IMR-90 (cell line): ENCODE measurements around the gene PLA2G2F. TPM values are rescaled to one million over a fixed set of nuclear protein-coding genes. Genes with fewer than 3 reads are reported as not detected.
A peak's percentile ranks its signal among the peaks of the same experiment; 100 is the strongest.

Source experiments
- ATAC-seq: fragments of 200-7000 bp; cut with Tn5 transposase; 2 replicates; pipeline ENCODE4 v1.9.1; 2020; ENCODE audit warnings: low read depth, mild to moderate bottlenecking, moderate library complexity
- BruUV-seq: library from RNA; stranded (reverse); fragments of 400-500 nt; replicated peaks from 2 replicates; lab custom pipeline; 2021; lab: Mats Ljungman, UMichigan
- CTCF ChIA-PET: fragments of 300-600 bp; formaldehyde crosslinking; extraction: SDS; loops from one replicate; lab custom pipeline; 2021; ENCODE audit warnings: antibody characterized with exemption; lab: Yijun Ruan, JAX
- POLR2A ChIA-PET: fragments of 300-600 bp; sonication (Branson Sonifier 250); formaldehyde crosslinking; loops from one replicate; lab custom pipeline; 2022; ENCODE audit warnings: antibody characterized with exemption; ENCODE audit not compliant: unreplicated experiment; lab: Charles Lee
- DNase-seq: peaks from one replicate; pipeline ENCODE4 v3.0.0; 2013
- H2AFZ ChIP-seq: replicated peaks from 2 replicates; pipeline ENCODE3; 2013; ENCODE audit warnings: low read length, mild to moderate bottlenecking; ENCODE audit not compliant: poor library complexity
- H2AK5ac ChIP-seq: 2 replicates; pipeline ENCODE4 v1.6.1; 2013; ENCODE audit warnings: low read depth, low read length, inconsistent platforms
- H2AK9ac ChIP-seq: replicated peaks from 2 replicates; pipeline ENCODE3; 2013; ENCODE audit warnings: mild to moderate bottlenecking, low read depth, low read length, moderate library complexity; ENCODE audit not compliant: poor library complexity
- H2BK120ac ChIP-seq: 2 replicates; pipeline ENCODE4 v1.6.1; 2013; ENCODE audit warnings: low read depth, low read length, inconsistent platforms
- H2BK15ac ChIP-seq: 3 replicates; pipeline ENCODE4 v1.6.1; 2013; ENCODE audit warnings: low read depth, low read length, inconsistent platforms
- H2BK20ac ChIP-seq: 2 replicates; pipeline ENCODE4 v1.6.1; 2013; ENCODE audit warnings: low read depth, mild to moderate bottlenecking, inconsistent platforms, low read length, moderate library complexity
- H2BK5ac ChIP-seq: 2 replicates; pipeline ENCODE4 v1.6.1; 2013; ENCODE audit warnings: mild to moderate bottlenecking, low read depth, low read length, inconsistent platforms; ENCODE audit not compliant: poor library complexity, severe bottlenecking
- H3K14ac ChIP-seq: replicated peaks from 2 replicates; pipeline ENCODE4 v1.6.1; 2013; ENCODE audit warnings: low read depth, low read length, inconsistent platforms
- H3K18ac ChIP-seq: 2 replicates; pipeline ENCODE4 v1.6.1; 2013; ENCODE audit warnings: low read depth, low read length, control low read depth
- H3K23ac ChIP-seq: 2 replicates; pipeline ENCODE4 v1.6.1; 2013; ENCODE audit warnings: low read depth, low read length, inconsistent platforms
- H3K27ac ChIP-seq: 2 replicates; pipeline ENCODE4 v1.5.1; 2013; ENCODE audit warnings: mild to moderate bottlenecking, control low read depth, low read length; ENCODE audit not compliant: insufficient read depth
- H3K27me3 ChIP-seq: 2 replicates; pipeline ENCODE4 v1.6.1; 2013; ENCODE audit warnings: low read length; ENCODE audit not compliant: control insufficient read depth, insufficient read depth
- H3K36me3 ChIP-seq: 2 replicates; pipeline ENCODE4 v1.6.1; 2013; ENCODE audit warnings: low read length, mixed read lengths; ENCODE audit not compliant: control insufficient read depth, insufficient read depth
- H3K4ac ChIP-seq: 2 replicates; pipeline ENCODE4 v1.6.1; 2013; ENCODE audit warnings: low read depth, low read length, inconsistent platforms
- H3K4me1 ChIP-seq: 2 replicates; pipeline ENCODE4 v1.6.1; 2013; ENCODE audit warnings: low read length, mixed read lengths; ENCODE audit not compliant: control insufficient read depth, insufficient read depth
- H3K4me2 ChIP-seq: 2 replicates; pipeline ENCODE4 v1.6.1; 2013; ENCODE audit warnings: low read depth, mild to moderate bottlenecking, control low read depth, low read length, moderate library complexity
- H3K4me3 ChIP-seq: 2 replicates; pipeline ENCODE4 v1.5.1; 2013; ENCODE audit warnings: low read depth, mild to moderate bottlenecking, control low read depth, low read length, moderate library complexity; ENCODE audit not compliant: insufficient read depth
- H3K56ac ChIP-seq: 2 replicates; pipeline ENCODE4 v1.6.1; 2013; ENCODE audit warnings: low read length, inconsistent platforms; ENCODE audit not compliant: insufficient read depth; ENCODE audit errors: extremely low read depth
- H3K79me1 ChIP-seq, 2 experiments: 2 replicates each; pipeline ENCODE4 v1.6.1; 2013; ENCODE audit warnings: low read length in 2 of 2, inconsistent platforms in 1 of 2, low read depth in 1 of 2
- H3K9ac ChIP-seq: 2 replicates; pipeline ENCODE4 v1.6.1; 2013; ENCODE audit warnings: low read depth, low read length, control low read depth
- H3K9me1 ChIP-seq: 2 replicates; pipeline ENCODE4 v1.6.1; 2013; ENCODE audit warnings: low read length, inconsistent platforms; ENCODE audit not compliant: insufficient read depth
- H3K9me3 ChIP-seq: 2 replicates; pipeline ENCODE4 v1.6.1; 2013; ENCODE audit warnings: low read length; ENCODE audit not compliant: control insufficient read depth, insufficient read depth
- H4K20me1 ChIP-seq: 2 replicates; pipeline ENCODE4 v1.6.1; 2013; ENCODE audit warnings: low read length, inconsistent platforms; ENCODE audit not compliant: insufficient read depth
- H4K5ac ChIP-seq: 2 replicates; pipeline ENCODE4 v1.6.1; 2013; ENCODE audit warnings: mild to moderate bottlenecking, low read depth, low read length, control low read depth
- H4K8ac ChIP-seq, 2 experiments: 2 replicates each; pipeline ENCODE4 v1.6.1; 2013; ENCODE audit warnings: low read depth in 2 of 2, low read length in 2 of 2, control low read depth in 1 of 2, inconsistent platforms in 1 of 2
- H4K91ac ChIP-seq: 2 replicates; pipeline ENCODE4 v1.6.1; 2013; ENCODE audit warnings: low read depth, low read length, inconsistent platforms; ENCODE audit not compliant: insufficient read depth
- CEBPB ChIP-seq: IDR thresholded peaks from 2 replicates; pipeline ENCODE4 v1.6.1; 2012; ENCODE audit warnings: low read depth, low read length, improper control_type of control experiment
- MXI1 ChIP-seq: IDR thresholded peaks from 2 replicates; pipeline ENCODE4 v1.6.1; 2012; ENCODE audit warnings: low read depth, mild to moderate bottlenecking, low read length, moderate library complexity, borderline replicate concordance
- WGBS, 2 experiments: methylation state at CpG; one replicate each; pipeline versions ENCODE4 v1.1.5 to v1.1.7; 2013; ENCODE audit warnings: missing lambda C conversion rate in 2 of 2; ENCODE audit not compliant: insufficient read length in 1 of 2; ENCODE audit errors: extremely low coverage in 2 of 2; 5-methylcytosine and 5-hydroxymethylcytosine counted together
- dilution Hi-C: fragments of 300-500 bp; cut with HindIII; formaldehyde crosslinking; loops from one replicate; pipeline ENCODE4 v1.14.3; 2018; ENCODE audit warnings: low sequenced_read_pairs; ENCODE audit not compliant: unreplicated experiment
- in situ Hi-C: fragments of 300-500 bp; cut with MboI; formaldehyde crosslinking; loops from 3 replicates; pipeline ENCODE4 v1.14.3; 2019; ENCODE audit warnings: low sequenced_read_pairs, inconsistent platforms, mixed read lengths
- intact Hi-C: fragments of 100-400 bp; cut with micrococcal nuclease; formaldehyde crosslinking; loops from 2 replicates; pipeline ENCODE4 v1.10.0; 2022
- polyA plus RNA-seq, 3 experiments: library from polyadenylated mRNA; depleted of rRNA; stranded (reverse); fragments of >200 nt; gene quantifications; 2 replicates each; pipeline ENCODE4 v1.2.3, GENCODE V29; 2012; ENCODE audit warnings: low replicate concordance in 1 of 3
- total RNA-seq: library from RNA; depleted of rRNA; stranded (reverse); fragments of >200 nt; gene quantifications from 2 replicates; pipeline ENCODE4 v1.2.3, GENCODE V29; 2012

Gene PLA2G2F
- total and polyA plus RNA-seq, 2 of the 4 experiments (the other 2 are of a cell fraction) = not detected

DNA sequence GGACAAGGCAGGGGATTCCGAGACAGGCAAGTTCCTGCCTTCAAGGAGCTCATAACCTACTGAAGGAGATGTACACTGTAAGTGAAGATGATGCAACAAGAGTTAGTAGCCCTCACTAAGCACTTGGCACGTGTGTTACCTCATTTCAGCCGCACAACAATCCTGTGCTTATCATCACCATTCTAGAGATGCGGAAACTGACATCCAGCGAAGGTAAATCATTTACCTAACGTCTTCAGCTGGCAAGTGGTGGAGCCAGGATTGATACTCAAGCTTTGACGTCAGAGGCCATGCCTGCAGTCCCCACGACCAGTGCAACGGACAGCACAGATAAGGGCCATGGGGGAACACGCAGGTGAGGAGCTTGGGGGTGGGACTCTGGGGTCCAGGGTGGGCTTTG is 43.9 kb downstream of the PLA2G2F start:
- WGBS, 2 experiments = 47% methylated on average over 3 of the region's 10 CpGs; no CpG with 5 or more reads in 1 of the 2 experiments
- H2AK5ac ChIP-seq = no peak overlapping the region
- no peak overlapping the region for H3K18ac ChIP-seq
- CTCF ChIA-PET = interaction anchor here (0.7 kb wide), 1 partner anchor 9 kb away, joined by 3 read pairs; no protein-coding TSS in a partner anchor
- no peak overlapping the region for H3K4me3 ChIP-seq
- H4K91ac ChIP-seq = no peak overlapping the region
- no peak overlapping the region for H2BK5ac ChIP-seq
- no peak overlapping the region for H2AFZ ChIP-seq
- no peaks in the 10 kb centered on the region for H4K20me1 ChIP-seq
- BruUV-seq = no TSS peak
- H3K79me1 ChIP-seq = no peaks in the 10 kb centered on the region
- H3K23ac ChIP-seq = no peak overlapping the region
- H3K9me3 ChIP-seq = peaks cover 5% of the 10 kb centered on the region; the same call in 1 of the 2 replicates
- H2BK15ac ChIP-seq = no peak overlapping the region
- DNase-seq = no peak
- peaks cover 45% of the 10 kb centered on the region for H3K27me3 ChIP-seq
- no peak overlapping the region for H3K14ac ChIP-seq
- intact Hi-C loops (no loop called here), in situ Hi-C loops (no loop called here), dilution Hi-C loops (no loop called here)
- H3K36me3 ChIP-seq = no peaks in the 10 kb centered on the region
- H3K4ac ChIP-seq = no peak overlapping the region
- POLR2A ChIA-PET = no interaction called here
- H3K9ac ChIP-seq = no peak overlapping the region
- H2BK120ac ChIP-seq = no peak overlapping the region
- TF ChIP-seq CEBPB = 0 out of 2 replicates have a peak, but pooled peaks have one; percentile 4
- no peak for TF ChIP-seq MXI1
- H3K9me1 ChIP-seq = no peaks in the 10 kb centered on the region
- no peak for ATAC-seq
- H4K8ac ChIP-seq = no peak overlapping the region
- H3K27ac ChIP-seq = no peak overlapping the region
- no peak overlapping the region for H3K56ac ChIP-seq
- no peak overlapping the region for H3K4me2 ChIP-seq
- no peak overlapping the region for H2AK9ac ChIP-seq
- no peak overlapping the region for H2BK20ac ChIP-seq
- H3K4me1 ChIP-seq = no peaks in the 10 kb centered on the region
- H4K5ac ChIP-seq = no peak overlapping the region
